Naive thymus-derived CD4-positive, alpha-beta T cell (primary cell): Measurements from ENCODE around the gene DGCR6. TPM values are rescaled to one million over a fixed set of nuclear protein-coding genes. Genes with fewer than 3 reads are reported as not detected.
"Not testable (repeated sequence)": the region's sequence is repeated elsewhere in the genome, so short reads cannot be mapped to it uniquely, and the experiment has no call there.

Experiments used
- ATAC-seq: fragments of 150-1000 bp; cut with Tn5 transposase; 2 replicates; pipeline ENCODE4 v1.10.0; 2021; ENCODE audit warnings: mild to moderate bottlenecking, moderate library complexity
- CTCF ChIA-PET: fragments of 350-600 bp; sonication (Branson Sonifier 250); formaldehyde crosslinking; loops from one replicate; lab custom pipeline; 2021; ENCODE audit warnings: antibody characterized with exemption; lab: Charles Lee
- POLR2A ChIA-PET: fragments of 350-600 bp; sonication (Branson Sonifier 250); formaldehyde crosslinking; loops from one replicate; lab custom pipeline; 2021; ENCODE audit warnings: antibody characterized with exemption, inconsistent platforms; lab: Charles Lee
- DNase-seq, 9 donors: peaks; one replicate each; pipeline versions ENCODE4 v3.0.0 to v3.0.0-alpha.2; 2020 to 2022; ENCODE audit warnings: mixed read lengths in 1 of 9
- H3K27ac ChIP-seq: one replicate; pipeline ENCODE4 v1.7.0; 2013; ENCODE audit warnings: mild to moderate bottlenecking, low read depth, low read length, moderate library complexity
- H3K27me3 ChIP-seq, 2 donors: one replicate each; pipeline ENCODE4 v1.7.0; 2013; ENCODE audit warnings: low read length in 2 of 2, mild to moderate bottlenecking in 2 of 2, moderate library complexity in 2 of 2; ENCODE audit not compliant: control insufficient read depth in 2 of 2, insufficient read depth in 2 of 2
- H3K36me3 ChIP-seq, 3 experiments: 1 replicate in 2 of 3; 2 replicates in 1 of 3; pipeline ENCODE4 v1.7.0; 2013; ENCODE audit warnings: low read length in 3 of 3, mild to moderate bottlenecking in 3 of 3, moderate library complexity in 1 of 3; ENCODE audit not compliant: insufficient read depth in 3 of 3, control insufficient read depth in 2 of 3
- H3K4me1 ChIP-seq, 2 donors: one replicate each; pipeline ENCODE4 v1.7.0; 2013; ENCODE audit warnings: low read length in 2 of 2, mild to moderate bottlenecking in 2 of 2, moderate library complexity in 1 of 2; ENCODE audit not compliant: control insufficient read depth in 2 of 2, insufficient read depth in 2 of 2
- H3K4me3 ChIP-seq: 2 replicates; pipeline ENCODE4 v1.7.0; 2013; ENCODE audit warnings: mild to moderate bottlenecking, low read length
- H3K9me3 ChIP-seq, 3 experiments: 1 replicate in 2 of 3; 2 replicates in 1 of 3; pipeline ENCODE4 v1.7.0; 2013; ENCODE audit warnings: low read length in 3 of 3; ENCODE audit not compliant: control insufficient read depth in 2 of 3
- H3K27ac Mint-ChIP-seq, 9 donors: one replicate each; pipeline ENCODE4 v1.8.0; 2020 to 2022; ENCODE audit warnings: mixed read lengths in 9 of 9, mild to moderate bottlenecking in 8 of 9, moderate library complexity in 5 of 9, inconsistent platforms in 2 of 9
- H3K27me3 Mint-ChIP-seq, 5 donors: one replicate each; pipeline ENCODE4 v1.8.0; 2021 to 2022; ENCODE audit warnings: mixed read lengths in 5 of 5, mild to moderate bottlenecking in 1 of 5
- H3K36me3 Mint-ChIP-seq, 5 donors: one replicate each; pipeline ENCODE4 v1.8.0; 2020 to 2022; ENCODE audit warnings: mixed read lengths in 5 of 5, mild to moderate bottlenecking in 3 of 5, inconsistent platforms in 1 of 5
- H3K4me1 Mint-ChIP-seq, 7 donors: one replicate each; pipeline ENCODE4 v1.8.0; 2020 to 2022; ENCODE audit warnings: mixed read lengths in 7 of 7, mild to moderate bottlenecking in 3 of 7, inconsistent platforms in 1 of 7
- H3K4me3 Mint-ChIP-seq, 10 donors: one replicate each; pipeline ENCODE4 v1.8.0; 2020 to 2022; ENCODE audit warnings: mild to moderate bottlenecking in 10 of 10, mixed read lengths in 10 of 10, moderate library complexity in 6 of 10, inconsistent platforms in 2 of 10
- H3K9me3 Mint-ChIP-seq, 11 donors: one replicate each; pipeline ENCODE4 v1.8.0; 2020 to 2022; ENCODE audit warnings: mixed read lengths in 11 of 11, mild to moderate bottlenecking in 4 of 11, inconsistent platforms in 1 of 11, moderate library complexity in 1 of 11
- intact Hi-C, 2 donors: fragments of 100-400 bp; cut with micrococcal nuclease; formaldehyde crosslinking; loops; one replicate each; pipeline ENCODE4 v1.15.1; 2023
- polyA plus RNA-seq, 2 donors: library from polyadenylated mRNA; unstranded; fragments of 300-500 nt; fragmentation: Illumina TruSeq; gene quantifications; one replicate each; pipeline ENCODE4 v1.2.3, GENCODE V29; 2021
- total RNA-seq, 6 experiments: library from RNA in 5 of 6; stranded (reverse) in 5 of 6; gene quantifications; 1 replicate in 5 of 6; 2 replicates in 1 of 6; pipeline ENCODE4 v1.2.3 and lab custom pipeline; 2021 to 2026

Gene DGCR6
- total and polyA plus RNA-seq, 7 experiments from 2014 or later: 0.37 to 16.2 (median 6.0) TPM

DNA sequence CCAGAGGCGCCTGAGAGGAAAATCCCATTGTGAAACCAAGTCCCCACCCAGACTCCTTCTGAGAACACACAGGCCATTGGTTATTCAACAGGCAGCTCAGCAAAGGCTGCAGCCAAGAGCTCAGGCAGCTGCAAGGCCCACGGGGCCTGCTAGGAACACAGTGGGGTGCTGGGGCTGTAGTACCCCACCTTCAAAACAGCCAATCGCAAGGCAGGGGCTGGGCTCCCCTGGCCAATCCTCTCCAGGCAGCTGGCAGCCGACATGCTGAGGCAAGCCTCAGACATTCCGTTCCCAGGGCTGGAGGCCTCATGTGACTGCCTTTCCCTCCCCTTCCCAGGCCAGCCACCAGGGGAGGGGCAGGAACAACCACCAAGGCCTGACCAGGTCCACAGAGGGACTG is 23.3 kb downstream of the DGCR6 start:
- Histone ChIP-seq H3K27me3 (no peaks in the 10 kb centered on the region), H3K4me3 (no peak overlapping the region), H3K4me1 (no peaks in the 10 kb centered on the region), H3K27ac (no peak overlapping the region), H3K36me3 (no peaks in the 10 kb centered on the region), H3K9me3 (no peaks in the 10 kb centered on the region)
- POLR2A ChIA-PET: no interaction called here
- no peaks in the 10 kb centered on the region for H3K4me1 Mint-ChIP-seq
- no peaks in the 10 kb centered on the region for H3K9me3 Mint-ChIP-seq
- no peak for ATAC-seq
- DNase-seq: no peak
- no peak overlapping the region for H3K27ac Mint-ChIP-seq
- no peaks in the 10 kb centered on the region for H3K27me3 Mint-ChIP-seq
- no peak overlapping the region for H3K4me3 Mint-ChIP-seq
- CTCF ChIA-PET: no interaction called here
- H3K36me3 Mint-ChIP-seq: no peaks in the 10 kb centered on the region
- intact Hi-C loops: no loop called here

DNA sequence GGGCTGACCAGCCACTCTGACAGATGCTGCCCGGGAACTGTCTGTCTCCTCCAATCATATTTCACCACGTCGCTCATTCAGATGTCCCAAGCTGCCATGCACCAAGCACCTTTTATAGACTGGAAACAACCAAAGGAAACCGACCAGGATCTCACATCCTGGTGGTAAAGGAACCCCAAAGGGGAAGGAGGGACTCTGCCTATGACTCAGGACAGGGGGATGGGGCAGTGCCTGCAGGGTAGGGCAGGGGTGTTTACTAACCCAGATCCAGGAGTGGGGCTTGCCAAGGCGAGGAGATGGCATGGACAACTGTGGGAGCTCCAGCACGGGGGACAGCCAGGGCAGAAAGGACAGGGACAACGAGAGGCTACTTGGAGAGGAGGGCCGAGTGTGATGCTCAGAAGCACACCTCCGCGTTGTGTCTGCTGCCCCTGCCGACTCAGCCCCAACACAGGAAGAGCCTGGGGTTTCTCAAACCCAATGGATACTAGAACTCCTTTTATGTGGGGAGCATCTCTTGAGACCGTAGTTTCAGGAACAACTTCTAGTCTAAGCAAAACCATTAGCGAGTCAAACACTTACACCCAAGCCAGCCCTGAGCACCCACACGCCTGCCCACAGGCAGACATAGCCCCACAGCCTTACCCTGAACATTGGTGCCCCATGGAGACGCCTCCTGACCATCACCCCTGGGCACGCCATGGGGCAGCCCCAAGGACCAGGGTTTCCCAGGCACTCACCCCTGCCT is 26.0 kb downstream of the DGCR6 start:
- Mint-ChIP-seq H3K27me3 (no peaks in the 10 kb centered on the region), H3K27ac (no peak overlapping the region), H3K9me3 (no peaks in the 10 kb centered on the region)

DNA sequence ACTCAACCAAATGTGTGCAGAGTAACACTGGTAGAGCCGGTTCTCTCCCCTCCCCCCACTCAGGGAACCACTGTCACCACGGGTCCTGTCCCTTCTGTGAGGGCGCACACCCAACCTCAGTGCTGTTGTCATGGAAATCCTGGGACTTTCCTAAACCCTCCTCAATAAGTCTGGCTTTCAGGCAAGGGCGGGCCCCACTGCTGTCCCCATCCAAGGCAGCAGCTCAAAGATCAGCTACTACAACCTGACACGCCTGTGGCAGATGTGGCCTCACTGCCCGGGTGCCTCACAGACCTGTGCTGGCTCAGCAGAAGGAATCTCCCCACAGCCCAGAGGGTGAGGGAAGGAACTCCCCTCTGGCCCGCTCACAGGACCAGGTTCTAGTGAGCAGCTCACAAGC is 27.8 kb downstream of the DGCR6 start:
- no peaks in the 10 kb centered on the region for H3K36me3 Mint-ChIP-seq
- no peaks in the 10 kb centered on the region for H3K9me3 ChIP-seq

More for the DNA sequence above, 26.0 kb downstream of the DGCR6 start:
- Histone ChIP-seq H3K36me3 (no peaks in the 10 kb centered on the region), H3K4me3 (no peak overlapping the region), H3K4me1 (no peaks in the 10 kb centered on the region), H3K9me3 (no peaks in the 10 kb centered on the region), H3K27ac (no peak overlapping the region), H3K27me3 (no peaks in the 10 kb centered on the region)
- no peak overlapping the region for H3K4me3 Mint-ChIP-seq
- intact Hi-C loops: no loop called here
- POLR2A ChIA-PET: no interaction called here
- DNase-seq (no peak), ATAC-seq (no peak)
- CTCF ChIA-PET: no interaction called here
- H3K36me3 Mint-ChIP-seq: no peaks in the 10 kb centered on the region
- H3K4me1 Mint-ChIP-seq: no peaks in the 10 kb centered on the region

DNA sequence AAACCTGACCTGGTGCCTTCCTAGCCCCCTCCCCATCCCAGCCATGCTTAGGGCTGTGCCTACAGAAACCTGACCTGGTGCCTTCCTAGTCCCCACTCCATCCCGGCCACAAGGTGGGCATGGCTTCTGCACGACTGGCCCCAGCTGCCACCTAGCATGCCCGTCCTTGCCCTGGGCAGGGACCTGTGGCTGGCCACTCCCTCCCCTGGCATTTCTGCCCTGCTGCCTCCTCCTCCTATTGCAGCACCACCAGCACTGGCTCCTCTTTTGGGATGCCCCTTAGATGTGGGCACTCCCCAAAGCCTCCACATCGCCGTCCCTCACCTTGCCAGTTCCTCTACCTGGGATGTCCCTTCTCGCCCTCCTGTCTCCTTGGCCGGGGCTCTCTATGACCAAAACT is 28.6 kb downstream of the DGCR6 start:
- DNase-seq, ATAC-seq, H3K9me3 Mint-ChIP-seq, intact Hi-C loops, H3K27ac ChIP-seq, POLR2A ChIA-PET, H3K9me3 ChIP-seq, H3K4me1 ChIP-seq, H3K36me3 Mint-ChIP-seq, H3K4me1 Mint-ChIP-seq, H3K36me3 ChIP-seq, H3K4me3 Mint-ChIP-seq, CTCF ChIA-PET, H3K27me3 ChIP-seq, H3K4me3 ChIP-seq, H3K27me3 Mint-ChIP-seq, H3K27ac Mint-ChIP-seq: not testable (repeated sequence)

More for the DNA sequence above, 27.8 kb downstream of the DGCR6 start:
- H3K27me3 Mint-ChIP-seq: no peaks in the 10 kb centered on the region
- Histone ChIP-seq H3K4me3 (no peak overlapping the region), H3K36me3 (no peaks in the 10 kb centered on the region), H3K27me3 (no peaks in the 10 kb centered on the region), H3K4me1 (no peaks in the 10 kb centered on the region), H3K27ac (no peak overlapping the region)
- POLR2A ChIA-PET: no interaction called here
- CTCF ChIA-PET: no interaction called here
- ATAC-seq (no peak), DNase-seq (no peak)
- no peaks in the 10 kb centered on the region for H3K4me1 Mint-ChIP-seq
- intact Hi-C loops: no loop called here
- no peaks in the 10 kb centered on the region for H3K9me3 Mint-ChIP-seq
- no peak overlapping the region for H3K4me3 Mint-ChIP-seq
- H3K27ac Mint-ChIP-seq: no peak overlapping the region

DNA sequence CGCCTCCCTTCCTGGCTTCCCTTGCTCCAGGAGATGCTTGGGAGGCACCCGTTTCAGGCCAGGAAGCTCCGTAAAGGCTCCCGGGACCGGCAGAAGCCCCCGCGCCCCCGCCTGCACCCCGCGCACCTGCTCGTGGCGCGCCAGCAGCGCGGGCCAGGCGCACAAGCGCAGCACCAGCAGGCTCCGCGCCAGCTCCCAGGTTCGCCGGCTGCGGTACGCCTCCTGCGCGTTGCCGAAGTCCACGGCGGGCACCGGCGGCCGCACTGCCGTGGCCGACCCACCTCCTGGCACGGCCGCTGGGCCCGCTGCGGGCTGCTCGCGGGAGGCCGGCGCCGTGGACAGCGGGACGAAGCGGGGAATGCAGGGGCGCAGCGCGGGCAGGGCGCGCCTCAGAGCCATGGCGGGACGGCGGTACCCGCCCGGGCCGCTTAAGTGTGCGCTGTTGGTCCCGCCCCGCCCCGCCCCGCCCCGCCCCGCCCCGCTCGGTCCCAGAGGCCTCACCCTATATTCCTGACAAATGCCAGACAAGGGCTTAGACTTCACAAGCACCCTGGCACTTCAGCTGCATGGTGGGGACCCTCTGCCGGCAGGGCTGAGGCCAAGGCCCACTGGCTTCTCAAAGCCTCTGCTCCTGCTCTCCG is 29.9 kb downstream of the DGCR6 start, which contains the start of gene PRODH:
Gene PRODH (minus strand): TSS at position 405 of the 641 bp plus-strand sequence. CDS start 6 bp downstream, at position 399.
- intact Hi-C loops: no loop called here
- H3K36me3 Mint-ChIP-seq: no peaks in the 10 kb centered on the region
- H3K9me3 ChIP-seq: no peaks in the 10 kb centered on the region
- ATAC-seq: no peak
- CTCF ChIA-PET: no interaction called here
- H3K27me3 ChIP-seq: no peaks in the 10 kb centered on the region
- POLR2A ChIA-PET: no interaction called here
- no peaks in the 10 kb centered on the region for H3K4me1 ChIP-seq
- H3K4me3 ChIP-seq: no peak within 1 kb of the TSS
- no peak for DNase-seq
- H3K4me1 Mint-ChIP-seq: no peaks in the 10 kb centered on the region
- no peak within 1 kb of the TSS for H3K27ac ChIP-seq
- no peaks in the 10 kb centered on the region for H3K36me3 ChIP-seq
- no peaks in the 10 kb centered on the region for H3K9me3 Mint-ChIP-seq
- H3K27ac Mint-ChIP-seq: no peak within 1 kb of the TSS
- H3K27me3 Mint-ChIP-seq: no peaks in the 10 kb centered on the region
- H3K4me3 Mint-ChIP-seq: no peak within 1 kb of the TSS

DNA sequence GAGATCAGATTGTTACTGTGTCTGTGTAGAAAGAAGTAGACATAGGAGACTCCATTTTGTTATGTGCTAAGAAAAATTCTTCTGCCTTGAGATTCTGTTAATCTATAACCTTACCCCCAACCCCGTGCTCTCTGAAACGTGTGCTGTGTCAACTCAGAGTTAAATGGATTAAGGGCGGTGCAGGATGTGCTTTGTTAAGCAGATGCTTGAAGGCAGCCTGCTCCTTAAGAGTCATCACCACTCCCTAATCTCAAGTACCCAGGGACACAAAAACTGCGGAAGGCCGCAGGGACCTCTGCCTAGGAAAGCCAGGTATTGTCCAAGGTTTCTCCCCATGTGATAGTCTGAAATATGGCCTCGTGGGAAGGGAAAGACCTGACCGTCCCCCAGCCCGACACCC is 32.6 kb downstream of the DGCR6 start:
- H3K27ac Mint-ChIP-seq, H3K9me3 ChIP-seq, H3K4me3 Mint-ChIP-seq, H3K4me1 Mint-ChIP-seq, CTCF ChIA-PET, ATAC-seq, H3K27me3 ChIP-seq, intact Hi-C loops, H3K4me1 ChIP-seq, H3K4me3 ChIP-seq, H3K9me3 Mint-ChIP-seq, H3K36me3 Mint-ChIP-seq, H3K36me3 ChIP-seq, DNase-seq, POLR2A ChIA-PET, H3K27ac ChIP-seq, H3K27me3 Mint-ChIP-seq: not testable (repeated sequence)

DNA sequence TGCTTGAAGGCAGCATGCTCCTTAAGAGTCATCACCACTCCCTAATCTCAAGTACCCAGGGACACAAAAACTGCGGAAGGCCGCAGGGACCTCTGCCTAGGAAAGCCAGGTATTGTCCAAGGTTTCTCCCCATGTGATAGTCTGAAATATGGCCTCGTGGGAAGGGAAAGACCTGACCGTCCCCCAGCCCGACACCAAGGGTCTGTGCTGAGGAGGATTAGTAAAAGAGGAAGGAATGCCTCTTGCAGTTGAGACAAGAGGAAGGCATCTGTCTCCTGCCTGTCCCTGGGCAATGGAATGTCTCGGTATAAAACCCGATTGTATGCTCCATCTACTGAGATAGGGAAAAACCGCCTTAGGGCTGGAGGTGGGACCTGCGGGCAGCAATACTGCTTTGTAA is 41.0 kb downstream of the DGCR6 start:
- CTCF ChIA-PET, H3K9me3 ChIP-seq, H3K4me3 ChIP-seq, POLR2A ChIA-PET, H3K4me1 Mint-ChIP-seq, H3K9me3 Mint-ChIP-seq, H3K36me3 Mint-ChIP-seq, ATAC-seq, H3K36me3 ChIP-seq, H3K4me1 ChIP-seq, H3K27ac Mint-ChIP-seq, H3K4me3 Mint-ChIP-seq, DNase-seq, intact Hi-C loops, H3K27ac ChIP-seq, H3K27me3 ChIP-seq: not testable (repeated sequence)
- peaks cover 11 to 20% (median 17%) of the 10 kb centered on the region in 5 donors for H3K27me3 Mint-ChIP-seq
